HepG2 (cell line): Measurements from ENCODE around the gene PODN. TPM values are rescaled to one million over a fixed set of nuclear protein-coding genes. Genes with fewer than 3 reads are reported as not detected.

ENCODE experiments used
- ADNP ChIP-seq: sonication (generic); formaldehyde crosslinking; IDR thresholded peaks from 2 replicates; pipeline ENCODE4 v1.4.0; 2020; ENCODE audit warnings: missing genetic modification reagents
- ATF1 ChIP-seq: IDR thresholded peaks from 2 replicates; pipeline ENCODE4 v1.6.1; 2016; ENCODE audit warnings: mild to moderate bottlenecking, control low read depth
- EP300 ChIP-seq, 3 experiments: sonication (generic) in 1 of 3; formaldehyde crosslinking in 1 of 3; IDR thresholded peaks; 2 replicates each; pipeline versions ENCODE4 v1.5.1 to v1.6.1; 2011 to 2020; ENCODE audit warnings: low read depth in 2 of 3, low read length in 2 of 3, borderline replicate concordance in 1 of 3, improper control_type of control experiment in 1 of 3, mild to moderate bottlenecking in 1 of 3, missing genetic modification reagents in 1 of 3, moderate library complexity in 1 of 3
- GATA4 ChIP-seq: sonication (generic); IDR thresholded peaks from 2 replicates; pipeline ENCODE4 v1.6.1; 2016; ENCODE audit warnings: antibody characterized with exemption, low read depth, borderline replicate concordance
- GMEB1 ChIP-seq: sonication (generic); formaldehyde crosslinking; IDR thresholded peaks from 2 replicates; pipeline ENCODE4 v1.5.1; 2020; ENCODE audit warnings: missing genetic modification reagents, mild to moderate bottlenecking, borderline replicate concordance
- IRF2 ChIP-seq: IDR thresholded peaks from 2 replicates; pipeline ENCODE4 v1.6.1; 2018; ENCODE audit warnings: missing genetic modification reagents, missing compliant biosample characterization
- MAZ ChIP-seq, 2 experiments: sonication (generic) in 1 of 2; formaldehyde crosslinking in 1 of 2; IDR thresholded peaks; 2 replicates each; pipeline versions ENCODE4 v1.5.0 to v1.6.1; 2012 to 2020; ENCODE audit warnings: low read depth in 2 of 2, mild to moderate bottlenecking in 2 of 2, borderline replicate concordance in 1 of 2, improper control_type of control experiment in 1 of 2, low read length in 1 of 2, missing genetic modification reagents in 1 of 2, moderate library complexity in 1 of 2
- MYNN ChIP-seq: sonication (generic); formaldehyde crosslinking; IDR thresholded peaks from 2 replicates; pipeline ENCODE4 v1.4.0; 2020; ENCODE audit warnings: mild to moderate bottlenecking, low read depth, missing genetic modification reagents
- NFYC ChIP-seq: IDR thresholded peaks from 2 replicates; pipeline ENCODE4 v1.6.1; 2016; ENCODE audit warnings: missing genetic modification reagents, missing compliant biosample characterization
- NKX3-1 ChIP-seq: sonication (generic); formaldehyde crosslinking; IDR thresholded peaks from 2 replicates; pipeline ENCODE4 v1.5.0; 2020; ENCODE audit warnings: missing genetic modification reagents
- PAX8 ChIP-seq: sonication (generic); formaldehyde crosslinking; IDR thresholded peaks from 2 replicates; pipeline ENCODE4 v1.8.0; 2022; ENCODE audit warnings: mild to moderate bottlenecking, missing genetic modification reagents, borderline replicate concordance
- RORA ChIP-seq: sonication (generic); formaldehyde crosslinking; IDR thresholded peaks from 2 replicates; pipeline ENCODE4 v1.5.0; 2020; ENCODE audit warnings: mild to moderate bottlenecking, missing genetic modification reagents, moderate library complexity
- SETDB1 ChIP-seq: sonication (generic); formaldehyde crosslinking; IDR thresholded peaks from 2 replicates; pipeline ENCODE4 v1.5.1; 2020; ENCODE audit warnings: missing genetic modification reagents, mild to moderate bottlenecking, borderline replicate concordance
- SKI ChIP-seq: fragments of 450-650 bp; IDR thresholded peaks from one replicate; pipeline ENCODE4 v1.6.1; 2018; ENCODE audit warnings: mild to moderate bottlenecking; ENCODE audit not compliant: partially characterized antibody
- SKIL ChIP-seq: sonication (generic); formaldehyde crosslinking; IDR thresholded peaks from 2 replicates; pipeline ENCODE4 v1.8.0; 2022; ENCODE audit warnings: missing genetic modification reagents, mild to moderate bottlenecking, moderate library complexity, borderline replicate concordance
- ZFP41 ChIP-seq: sonication (generic); formaldehyde crosslinking; IDR thresholded peaks from 2 replicates; pipeline ENCODE4 v1.4.0; 2020; ENCODE audit warnings: mild to moderate bottlenecking, missing genetic modification reagents, borderline replicate concordance
- ZHX2 ChIP-seq, 2 experiments: sonication (generic) in 1 of 2; formaldehyde crosslinking in 1 of 2; IDR thresholded peaks; 2 replicates each; pipeline versions ENCODE4 v1.6.1 to v1.9.0; 2014 to 2022; ENCODE audit warnings: antibody characterized with exemption in 1 of 2, borderline replicate concordance in 1 of 2, inconsistent platforms in 1 of 2, low read depth in 1 of 2, missing genetic modification reagents in 1 of 2
- ZNF782 ChIP-seq: sonication (generic); formaldehyde crosslinking; IDR thresholded peaks from 2 replicates; pipeline ENCODE4 v1.4.0; 2020; ENCODE audit warnings: missing genetic modification reagents, mild to moderate bottlenecking, borderline replicate concordance
- polyA plus RNA-seq, 8 experiments: library from polyadenylated mRNA; depleted of rRNA in 3 of 8; stranded (reverse) in 7 of 8; unstranded in 1 of 8; fragments of >200 nt; fragmentation: Illumina TruSeq in 4 of 8; extraction: Trizol in 4 of 8; gene quantifications; 2 replicates each; pipeline versions ENCODE4 v1.2.1 to v1.2.3, GENCODE V29; 2011 to 2016; ENCODE audit warnings: low read depth in 4 of 8, missing spikeins in 1 of 8, mixed read lengths in 1 of 8; ENCODE audit not compliant: insufficient read depth in 1 of 8
- total RNA-seq, 5 experiments: library from RNA; depleted of rRNA; stranded (reverse); fragments of >200 nt; fragmentation: Illumina TruSeq; extraction: Trizol; gene quantifications; 2 replicates each; pipeline ENCODE4 v1.2.3, GENCODE V29; 2016; ENCODE audit warnings: low read depth in 1 of 5

Gene PODN
- total and polyA plus RNA-seq, 2 of the 13 experiments (the other 11 are each of a cell fraction or from before 2014, with no cell fraction given), result 0.13 TPM; not detected in 1

GRCh38 chr1:53112271-53112774 lies 50.3 kb downstream of the PODN start (continued):
- TF ChIP-seq EP300 (IDR thresholded peaks at IDR 0.05; ENCODE audit: low read depth in 2 of 2, low read length in 2 of 2) (peak in 1 of 2 experiments; percentile 27; a peak in 2 of 4 replicates), EP300 (CRISPR knock-in tag; IDR thresholded peaks at IDR 0.05; ENCODE audit: borderline replicate concordance) (no peak), NFYC (CRISPR knock-in tag) (no peak), NKX3-1 (CRISPR knock-in tag) (no peak), ZFP41 (no peak), GMEB1 (CRISPR knock-in tag) (no peak), SKI (peak; percentile 73), PAX8 (no peak), MYNN (CRISPR knock-in tag) (no peak), SKIL (CRISPR knock-in tag) (no peak), IRF2 (CRISPR knock-in tag) (0 out of 2 replicates have a peak, but pooled peaks have one; percentile 28), RORA (CRISPR knock-in tag) (no peak), ZHX2 (IDR thresholded peaks at IDR 0.05; ENCODE audit: low read depth) (no peak), ZHX2 (CRISPR knock-in tag; IDR thresholded peaks at IDR 0.05; ENCODE audit: borderline replicate concordance) (no peak), GATA4 (no peak), ADNP (CRISPR knock-in tag) (0 out of 2 replicates have a peak, but pooled peaks have one; percentile 20), MAZ (IDR thresholded peaks at IDR 0.05; ENCODE audit: borderline replicate concordance, low read depth, low read length) (no peak), MAZ (CRISPR knock-in tag; IDR thresholded peaks at IDR 0.05; ENCODE audit: low read depth) (0 out of 2 replicates have a peak, but pooled peaks have one; percentile 18), ZNF782 (no peak), SETDB1 (CRISPR knock-in tag) (peak; percentile 87; the same call in 1 of the 2 replicates), ATF1 (CRISPR knock-in tag) (no peak)
